ENCODE data around the gene HNRNPH2. TPM values are rescaled to one million over a fixed set of nuclear protein-coding genes. Genes with fewer than 3 reads are reported as not detected.

The HNRNPH2 gene
- total and polyA plus RNA-seq, 12 donors = 30.7 to 74.9 (median 59.3) TPM

- DNase-seq (no peak), ATAC-seq (no peak)
- H3K4me3 ChIP-seq = no peak overlapping the region
- 85 to 91% methylated on average over 3 of the region's 3 CpGs for WGBS, 2 donors
- no peak overlapping the region for H3K27ac ChIP-seq
- peaks cover 0 to 30% (median 0%) of the 10 kb centered on the region in 7 donors for H3K27me3 ChIP-seq
- H3K9me3 ChIP-seq = no peaks in the 10 kb centered on the region
- no peak for TF ChIP-seq CTCF (IDR thresholded peaks at IDR 0.05)
- no peaks in the 10 kb centered on the region for H3K4me1 ChIP-seq
- intact Hi-C loops (cut with DNase I) = no loop called here
- peaks cover 0 to 10% (median 0%) of the 10 kb centered on the region in 9 donors for H3K36me3 ChIP-seq
Observed at GRCh38 chrX:101362116-101362515, 45.9 kb upstream of the HNRNPH2 start.

GRCh38 chrX:101362757-101363156, 45.3 kb upstream of the HNRNPH2 start:
- intact Hi-C loops (cut with DNase I) = no loop called here
- peaks cover 0 to 10% (median 0%) of the 10 kb centered on the region in 9 donors for H3K36me3 ChIP-seq
- H3K4me1 ChIP-seq = no peaks in the 10 kb centered on the region
- DNase-seq = no peak
- H3K27ac ChIP-seq = no peak overlapping the region
- no peak for TF ChIP-seq CTCF (IDR thresholded peaks at IDR 0.05)
- no peak overlapping the region for H3K4me3 ChIP-seq
- ATAC-seq = no peak
- peaks cover 0 to 32% (median 0%) of the 10 kb centered on the region in 7 donors for H3K27me3 ChIP-seq
- H3K9me3 ChIP-seq = no peaks in the 10 kb centered on the region

GRCh38 chrX:101365301-101365795, 42.7 kb upstream of the HNRNPH2 start:
- Histone ChIP-seq H3K36me3 (no peaks in the 10 kb centered on the region), H3K4me1 (no peaks in the 10 kb centered on the region), H3K9me3 (no peaks in the 10 kb centered on the region), H3K4me3 (no peak overlapping the region), H3K27me3 (peaks cover 0 to 41% (median 0%) of the 10 kb centered on the region in 7 donors), H3K27ac (no peak overlapping the region)
- ATAC-seq (no peak), DNase-seq (no peak)
- intact Hi-C loops (cut with DNase I) = no loop called here
- 94 to 100% methylated on average over 1 of the region's 1 CpG for WGBS, 2 donors
- no peak for TF ChIP-seq CTCF (IDR thresholded peaks at IDR 0.05)

- ATAC-seq = no peak
Observed at GRCh38 chrX:101368800-101369199, 39.2 kb upstream of the HNRNPH2 start.

More at GRCh38 chrX:101368800-101369199, 39.2 kb upstream of the HNRNPH2 start:
- intact Hi-C loops (cut with DNase I) = no loop called here
- no peak for TF ChIP-seq CTCF (IDR thresholded peaks at IDR 0.05)
- H3K4me3 ChIP-seq = no peak overlapping the region
- H3K27ac ChIP-seq = no peak overlapping the region
- H3K27me3 ChIP-seq = peaks cover 0 to 26% (median 0%) of the 10 kb centered on the region in 7 donors
- DNase-seq = no peak
- no peaks in the 10 kb centered on the region for H3K4me1 ChIP-seq
- no peaks in the 10 kb centered on the region for H3K9me3 ChIP-seq
- H3K36me3 ChIP-seq = no peaks in the 10 kb centered on the region
